HCT116 (cell line): ENCODE measurements around the gene SYCP2. TPM values are rescaled to one million over a fixed set of nuclear protein-coding genes. Genes with fewer than 3 reads are reported as not detected.

Experiments used
- ATAC-seq: fragments of 200-7000 bp; cut with Tn5 transposase; 2 replicates; pipeline ENCODE4 v1.9.1; 2020; ENCODE audit warnings: mild to moderate bottlenecking, moderate library complexity
- BruUV-seq: library from RNA; stranded (reverse); fragments of 400-500 nt; replicated peaks from 2 replicates; lab custom pipeline; 2021; lab: Mats Ljungman, UMichigan
- CTCF ChIA-PET: fragments of 300-600 bp; sonication (Branson Sonifier 250); formaldehyde crosslinking; loops from one replicate; lab custom pipeline; 2021; ENCODE audit warnings: antibody characterized with exemption; lab: Charles Lee
- POLR2A ChIA-PET: fragments of 300-600, 350-600 bp; sonication (Branson Sonifier 250); formaldehyde crosslinking; loops from one replicate; lab custom pipeline; 2021; ENCODE audit warnings: antibody characterized with exemption; lab: Charles Lee
- RAD21 ChIA-PET, 2 experiments: fragments of 300-600 bp; sonication (Branson Sonifier 250); formaldehyde crosslinking; loops; one replicate each; lab custom pipeline; 2023; ENCODE audit warnings: low total read pairs in 2 of 2; ENCODE audit not compliant: uncharacterized antibody in 2 of 2, unreplicated experiment in 2 of 2, low non-redundant PET in 1 of 2; lab: Charles Lee
- DNase-seq: peaks from one replicate; pipeline ENCODE4 v3.0.0-alpha.2; 2010; ENCODE audit warnings: low read depth, low spot score
- H2AFZ ChIP-seq: fragments of 200-600 bp; shearing (Covaris generic), sonication (generic); 2 replicates; pipeline ENCODE4 v1.6.1; 2017; ENCODE audit warnings: low read depth, mixed run types, mixed read lengths, antibody characterized with exemption, low read length; ENCODE audit not compliant: poor library complexity, severe bottlenecking
- H3K27ac ChIP-seq: 2 replicates; pipeline ENCODE4 v1.5.1; 2012; ENCODE audit warnings: low read depth, low read length
- H3K27me3 ChIP-seq: fragments of 200-600 bp; sonication (generic); 2 replicates; pipeline ENCODE4 v1.6.1; 2016; ENCODE audit warnings: mixed run types, low read length, mixed read lengths; ENCODE audit not compliant: insufficient read depth
- H3K36me3 ChIP-seq, 2 experiments: fragments of 200-500 bp in 1 of 2; fragments of 200-600 bp in 1 of 2; sonication (Bioruptor generic) in 1 of 2; sonication (generic) in 1 of 2; 2 replicates each; pipeline versions ENCODE4 v1.5.1 to v1.6.1; 2014 to 2016; ENCODE audit warnings: low read length in 2 of 2, inconsistent platforms in 1 of 2, mixed read lengths in 1 of 2, mixed run types in 1 of 2; ENCODE audit not compliant: insufficient read depth in 2 of 2, control insufficient read depth in 1 of 2
- H3K4me1 ChIP-seq, 2 experiments: fragments of 200-600 bp in 1 of 2; sonication (generic) in 1 of 2; 2 replicates each; pipeline versions ENCODE4 v1.5.1 to v1.6.1; 2012 to 2017; ENCODE audit warnings: low read length in 2 of 2, inconsistent platforms in 1 of 2, mild to moderate bottlenecking in 1 of 2, mixed read lengths in 1 of 2, mixed run types in 1 of 2, moderate library complexity in 1 of 2; ENCODE audit not compliant: insufficient read depth in 2 of 2, control insufficient read depth in 1 of 2
- H3K4me2 ChIP-seq: fragments of 200-600 bp; sonication (generic); 2 replicates; pipeline ENCODE4 v1.6.1; 2017; ENCODE audit warnings: mixed run types, low read length, mixed read lengths
- H3K4me3 ChIP-seq, 2 experiments: fragments of 200-600 bp in 1 of 2; sonication (generic) in 1 of 2; replicated peaks in 1 of 2; 2 replicates each; pipeline ENCODE4 v1.5.1; 2011 to 2016; ENCODE audit warnings: low read length in 2 of 2, control low read depth in 1 of 2, low read depth in 1 of 2, mild to moderate bottlenecking in 1 of 2, mixed read lengths in 1 of 2, mixed run types in 1 of 2
- H3K79me2 ChIP-seq: fragments of 200-600 bp; sonication (generic); 2 replicates; pipeline ENCODE4 v1.6.1; 2017; ENCODE audit warnings: mild to moderate bottlenecking, mixed run types, low read length, moderate library complexity, mixed read lengths; ENCODE audit not compliant: insufficient read depth
- H3K9ac ChIP-seq: fragments of 200-600 bp; sonication (generic); 2 replicates; pipeline ENCODE4 v1.6.1; 2016; ENCODE audit warnings: low read length, mixed read lengths
- H3K9me2 ChIP-seq: fragments of 200-600 bp; sonication (generic), shearing (Covaris generic); 2 replicates; pipeline ENCODE4 v1.6.1; 2017; ENCODE audit warnings: mixed run types, mild to moderate bottlenecking, moderate library complexity; ENCODE audit not compliant: insufficient read depth
- H3K9me3 ChIP-seq, 2 experiments: fragments of 200-500 bp in 1 of 2; fragments of 200-600 bp in 1 of 2; sonication (Bioruptor generic) in 1 of 2; sonication (generic) in 1 of 2; 2 replicates each; pipeline ENCODE4 v1.6.1; 2014 to 2017; ENCODE audit warnings: low read length in 2 of 2, mixed read lengths in 2 of 2, inconsistent platforms in 1 of 2, low read depth in 1 of 2, mild to moderate bottlenecking in 1 of 2, mixed run types in 1 of 2, moderate library complexity in 1 of 2; ENCODE audit not compliant: control insufficient read depth in 1 of 2, insufficient read depth in 1 of 2
- H4K20me1 ChIP-seq: fragments of 200-600 bp; sonication (generic), shearing (Covaris generic); 2 replicates; pipeline ENCODE4 v1.6.1; 2017; ENCODE audit warnings: mixed run types, mild to moderate bottlenecking, moderate library complexity; ENCODE audit not compliant: insufficient read depth
- CTCF ChIP-seq, 3 experiments: fragments of 200-600 bp in 1 of 3; sonication (generic) in 1 of 3; IDR thresholded peaks in 2 of 3; conservative IDR thresholded peaks in 1 of 3; 2 replicates each; pipeline ENCODE4 v1.5.1; 2012 to 2017; ENCODE audit warnings: low read depth in 2 of 3, low read length in 2 of 3, antibody characterized with exemption in 1 of 3, borderline replicate concordance in 1 of 3, control low read depth in 1 of 3, mild to moderate bottlenecking in 1 of 3, mixed read lengths in 1 of 3, mixed run types in 1 of 3, moderate library complexity in 1 of 3; ENCODE audit not compliant: insufficient read depth in 1 of 3
- ELF1 ChIP-seq: IDR thresholded peaks from 2 replicates; pipeline ENCODE4 v1.6.1; 2012; ENCODE audit warnings: low read depth, borderline replicate concordance
- EZH2 ChIP-seq: fragments of 200-600 bp; sonication (generic); IDR thresholded peaks from 2 replicates; pipeline ENCODE4 v1.6.1; 2017; ENCODE audit warnings: antibody characterized with exemption, mixed run types
- JUND ChIP-seq: IDR thresholded peaks from 2 replicates; pipeline ENCODE4 v1.6.1; 2012
- MAX ChIP-seq: IDR thresholded peaks from 2 replicates; pipeline ENCODE4 v1.6.1; 2012
- POLR2A ChIP-seq: IDR thresholded peaks from 2 replicates; pipeline ENCODE4 v1.7.0; 2011; ENCODE audit warnings: borderline replicate concordance; ENCODE audit not compliant: insufficient read depth, insufficient read length; ENCODE audit errors: extremely low read depth
- POLR2AphosphoS5 ChIP-seq: IDR thresholded peaks from 2 replicates; pipeline ENCODE4 v1.6.1; 2011; ENCODE audit warnings: mild to moderate bottlenecking, low read depth, low read length, moderate library complexity
- RAD21 ChIP-seq: IDR thresholded peaks from 2 replicates; pipeline ENCODE4 v1.6.1; 2012; ENCODE audit warnings: low read depth, mild to moderate bottlenecking
- SIN3A ChIP-seq: IDR thresholded peaks from 2 replicates; pipeline ENCODE4 v1.6.1; 2012; ENCODE audit warnings: low read depth
- ZNF274 ChIP-seq: fragments of 200-500 bp; sonication (Bioruptor generic); IDR thresholded peaks from 2 replicates; pipeline ENCODE4 v1.6.1; 2014; ENCODE audit warnings: mild to moderate bottlenecking, low read depth, low read length, inconsistent platforms
- intact Hi-C: fragments of 100-400 bp; cut with micrococcal nuclease; formaldehyde crosslinking; loops from 2 replicates; pipeline ENCODE4 v1.10.0; 2022
- total RNA-seq: library from RNA; stranded (reverse); gene quantifications from one replicate; pipeline ENCODE4 v1.2.1, GENCODE V29; 2021; ENCODE audit not compliant: unreplicated experiment

SYCP2 gene
- total RNA-seq, 1 experiment from 2014 or later = 0.59 TPM

- intact Hi-C loops = no loop called here
- Histone ChIP-seq H3K27me3 (peaks cover 34% of the 10 kb centered on the region), H4K20me1 (no peaks in the 10 kb centered on the region), H3K27ac (no peak overlapping the region), H2AFZ (no peak overlapping the region), H3K9me3 (no peaks in the 10 kb centered on the region), H3K4me1 (no peaks in the 10 kb centered on the region), H3K79me2 (no peaks in the 10 kb centered on the region), H3K9me2 (no peaks in the 10 kb centered on the region), H3K36me3 (no peaks in the 10 kb centered on the region), H3K9ac (no peak overlapping the region), H3K4me3 (no peak overlapping the region), H3K4me2 (no peak overlapping the region)
- ChIA-PET POLR2A (no interaction called here), RAD21 (no interaction called here), CTCF (interaction anchor here (1.6 kb wide), 1 partner anchor 30 kb away, joined by 3 read pairs; the partner anchor contains the start of gene SYCP2)
- DNase-seq (no peak), ATAC-seq (no peak)
- no peak for TF ChIP-seq POLR2A
- no peak for TF ChIP-seq ZNF274
- no peak for TF ChIP-seq CTCF (IDR thresholded peaks at IDR 0.05 in 2 of 3, conservative IDR thresholded peaks at IDR 0.05 in 1 of 3; ENCODE audit: borderline replicate concordance in 1 of 3, insufficient read depth in 1 of 3, low read depth in 2 of 3, low read length in 2 of 3)
- TF ChIP-seq RAD21 = no peak
- no peak for TF ChIP-seq POLR2AphosphoS5
- TF ChIP-seq EZH2 = no peak
- TF ChIP-seq MAX = no peak
- TF ChIP-seq JUND = no peak
- no peak for TF ChIP-seq ELF1
- no peak for TF ChIP-seq SIN3A
- BruUV-seq = no TSS peak
Measured at GRCh38 chr20:59903621-59904020, 29.8 kb downstream of the SYCP2 start.
